K562 (cell line): ENCODE data around the gene SRMS. TPM values are rescaled to one million over a fixed set of nuclear protein-coding genes. Genes with fewer than 3 reads are reported as not detected.
A peak's percentile ranks its signal among the peaks of the same experiment; 100 is the strongest.

Experiments used
- ATAC-seq: fragments of 200-7000 bp; cut with Tn5 transposase; 3 replicates; pipeline ENCODE4 v1.9.1; 2020; ENCODE audit warnings: moderate library complexity
- BruUV-seq: library from RNA; stranded (reverse); fragments of 400-500 nt; replicated peaks from 2 replicates; lab custom pipeline; 2021; lab: Mats Ljungman, UMichigan
- CTCF ChIA-PET: fragments of 300-600 bp; formaldehyde crosslinking; extraction: SDS; loops from one replicate; lab custom pipeline; 2021; ENCODE audit warnings: low intra/inter-chr PET ratio; lab: Yijun Ruan, JAX
- POLR2A ChIA-PET: fragments of 300-600, 350-650 bp; sonication (Branson Sonifier 250); formaldehyde crosslinking; extraction: SDS; loops from one replicate; lab custom pipeline; 2021; ENCODE audit warnings: antibody characterized with exemption, inconsistent platforms; lab: Yijun Ruan, JAX
- DNase-seq, 4 experiments: peaks; one replicate each; pipeline versions ENCODE4 v3.0.0 to v3.0.0-alpha.2; 2011 to 2018; ENCODE audit warnings: low spot score in 3 of 4, mixed read lengths in 3 of 4; ENCODE audit errors: extremely low read depth in 1 of 4
- FAIRE-seq: peaks from 2 replicates; lab custom pipeline; 2011; peaks lifted over from hg19 to GRCh38; lab: Jason Lieb, UNC
- H2AFZ ChIP-seq: 2 replicates; pipeline ENCODE4 v1.6.0; 2011; ENCODE audit warnings: low read depth, low read length, control low read depth, inconsistent platforms
- H3K27ac ChIP-seq: fragments of 200-600 bp; 3 replicates; pipeline ENCODE4 v1.8.0; 2011; ENCODE audit warnings: low read depth, mild to moderate bottlenecking, control low read depth, inconsistent platforms, low read length, moderate library complexity, mixed read lengths; ENCODE audit errors: extremely low read depth
- H3K27me3 ChIP-seq, 2 experiments: fragments of 300-600 bp in 1 of 2; 2 replicates in 1 of 2; 3 replicates in 1 of 2; pipeline versions ENCODE4 v1.6.0 to v1.8.0; 2011; ENCODE audit warnings: inconsistent platforms in 2 of 2, low read length in 2 of 2, mild to moderate bottlenecking in 1 of 2, mixed read lengths in 1 of 2, moderate library complexity in 1 of 2; ENCODE audit not compliant: control insufficient read depth in 2 of 2, insufficient read depth in 2 of 2
- H3K36me3 ChIP-seq: fragments of 300-600 bp; 3 replicates; pipeline ENCODE4 v1.8.0; 2011; ENCODE audit warnings: mild to moderate bottlenecking, low read length, inconsistent platforms; ENCODE audit not compliant: control insufficient read depth, insufficient read depth
- H3K4me1 ChIP-seq, 2 experiments: fragments of 200-600 bp in 1 of 2; replicated peaks in 1 of 2; 2 replicates in 1 of 2; 3 replicates in 1 of 2; pipeline versions ENCODE4 v1.5.1 to v1.8.0; 2011; ENCODE audit warnings: inconsistent platforms in 2 of 2, low read length in 2 of 2, mild to moderate bottlenecking in 1 of 2, mixed read lengths in 1 of 2, moderate library complexity in 1 of 2; ENCODE audit not compliant: control insufficient read depth in 2 of 2, insufficient read depth in 2 of 2
- H3K4me2 ChIP-seq: 2 replicates; pipeline ENCODE4 v1.6.1; 2011; ENCODE audit warnings: low read length, control low read depth, inconsistent platforms, mixed read lengths; ENCODE audit not compliant: insufficient read depth
- H3K4me3 ChIP-seq: fragments of 200-600 bp; sonication (generic), shearing (Covaris generic); 2 replicates; pipeline ENCODE4 v1.5.1; 2016; ENCODE audit warnings: control low read depth, inconsistent platforms
- H3K79me2 ChIP-seq: fragments of 200-600 bp; 3 replicates; pipeline ENCODE4 v1.8.0; 2011; ENCODE audit warnings: low read length, inconsistent platforms; ENCODE audit not compliant: control insufficient read depth, insufficient read depth
- H3K9ac ChIP-seq, 2 experiments: 2 replicates each; pipeline versions ENCODE4 v1.6.0 to v1.6.1; 2011; ENCODE audit warnings: low read depth in 2 of 2, low read length in 2 of 2, control low read depth in 1 of 2, inconsistent platforms in 1 of 2, mild to moderate bottlenecking in 1 of 2, mixed read lengths in 1 of 2; ENCODE audit not compliant: insufficient read depth in 1 of 2
- H3K9me1 ChIP-seq: one replicate; pipeline ENCODE4 v1.6.0; 2011; ENCODE audit warnings: inconsistent platforms, mild to moderate bottlenecking, low read length, moderate library complexity; ENCODE audit not compliant: control insufficient read depth, insufficient read depth
- H3K9me3 ChIP-seq: replicated peaks from 2 replicates; pipeline ENCODE4 v1.5.1; 2011; ENCODE audit warnings: low read depth, low read length, inconsistent platforms; ENCODE audit not compliant: control insufficient read depth, insufficient read depth
- H4K20me1 ChIP-seq: replicated peaks from 2 replicates; pipeline ENCODE4 v1.6.1; 2011; ENCODE audit warnings: low read length, inconsistent platforms, mixed read lengths; ENCODE audit not compliant: control insufficient read depth, insufficient read depth
- CSDE1 ChIP-seq, 2 experiments: fragments of 450-650 bp; IDR thresholded peaks; 2 replicates each; pipeline ENCODE4 v1.6.1; 2016; ENCODE audit warnings: mild to moderate bottlenecking in 1 of 2
- E2F1 ChIP-seq: sonication (generic); formaldehyde crosslinking; IDR thresholded peaks from 2 replicates; pipeline ENCODE4 v1.8.1; 2023; ENCODE audit warnings: mild to moderate bottlenecking, missing genetic modification reagents, moderate library complexity
- HDAC8 ChIP-seq: fragments of 450-650 bp; IDR thresholded peaks from 2 replicates; pipeline ENCODE4 v1.6.1; 2016; ENCODE audit warnings: mild to moderate bottlenecking, missing genetic modification characterization, moderate library complexity, missing compliant biosample characterization
- KLF16 ChIP-seq: IDR thresholded peaks from 2 replicates; pipeline ENCODE4 v1.6.1; 2016; ENCODE audit warnings: antibody characterized with exemption
- NCOA4 ChIP-seq: fragments of 450-650 bp; IDR thresholded peaks from 2 replicates; pipeline ENCODE4 v1.6.1; 2018; ENCODE audit warnings: mild to moderate bottlenecking; ENCODE audit not compliant: partially characterized antibody
- POLR2A ChIP-seq: fragments of 450-650 bp; conservative IDR thresholded peaks from 2 replicates; pipeline ENCODE4 v1.6.1; 2016
- POLR2G ChIP-seq: fragments of 200-400 bp; formaldehyde crosslinking; IDR thresholded peaks from 2 replicates; pipeline ENCODE4 v1.6.1; 2017; ENCODE audit warnings: low read depth, mild to moderate bottlenecking, antibody characterized with exemption, low read length, moderate library complexity
- RBM14 ChIP-seq: fragments of 200-400 bp; formaldehyde crosslinking; IDR thresholded peaks from 2 replicates; pipeline ENCODE4 v1.6.1; 2018; ENCODE audit warnings: low read depth, mild to moderate bottlenecking, low read length, moderate library complexity, borderline replicate concordance; ENCODE audit not compliant: insufficient read depth
- THRB ChIP-seq: fragments of 450-650 bp; formaldehyde crosslinking; conservative IDR thresholded peaks from 2 replicates; pipeline ENCODE4 v1.4.0; 2022; ENCODE audit warnings: mild to moderate bottlenecking, missing genetic modification characterization
- ZBTB7A ChIP-seq: IDR thresholded peaks from 2 replicates; pipeline ENCODE4 v1.6.1; 2011; ENCODE audit warnings: low read depth, mild to moderate bottlenecking, low read length, moderate library complexity, borderline replicate concordance; ENCODE audit not compliant: control insufficient read depth
- ZNF696 ChIP-seq: fragments of 250-450 bp; sonication (Bioruptor Pico); conservative IDR thresholded peaks from 2 replicates; pipeline ENCODE4 v1.4.0; 2020; ENCODE audit warnings: mild to moderate bottlenecking, moderate library complexity
- ZNF699 ChIP-seq: fragments of 250-450 bp; sonication (Bioruptor Pico); IDR thresholded peaks from 2 replicates; pipeline ENCODE4 v1.8.0; 2021; ENCODE audit warnings: mild to moderate bottlenecking, moderate library complexity; ENCODE audit not compliant: insufficient replicate concordance
- ZNF785 ChIP-seq: fragments of 250-450 bp; sonication (Bioruptor Pico); IDR thresholded peaks from 2 replicates; pipeline ENCODE4 v1.4.0; 2020; ENCODE audit warnings: mild to moderate bottlenecking
- WGBS: fragments of 100-300 bp; shearing (Covaris generic); methylation state at CpG from one replicate; pipeline ENCODE4 v1.1.6; 2016; ENCODE audit warnings: low coverage, mixed read lengths; ENCODE audit not compliant: insufficient coverage; ENCODE audit errors: missing lambda C conversion rate; 5-methylcytosine and 5-hydroxymethylcytosine counted together
- in situ Hi-C: fragments of 300-500 bp; cut with MboI; formaldehyde crosslinking; loops from 4 replicates; pipeline ENCODE4 v1.15.0; 2018; ENCODE audit warnings: inconsistent platforms, mixed read lengths
- intact Hi-C: fragments of 100-400 bp; cut with micrococcal nuclease; formaldehyde crosslinking; loops from 2 replicates; pipeline ENCODE4 v1.14.2; 2022
- polyA plus RNA-seq, 8 experiments: library from polyadenylated mRNA; depleted of rRNA in 4 of 8; stranded (reverse) in 5 of 8; unstranded in 3 of 8; fragments of >200 nt; fragmentation: Nextera tagmentation in 2 of 8; fragmentation: Illumina TruSeq in 1 of 8; extraction: Ambion mirVana in 2 of 8; extraction: Trizol in 1 of 8; gene quantifications; 2 replicates each; pipeline versions ENCODE4 v1.2.1 to v1.2.3, GENCODE V29; 2011 to 2014; ENCODE audit warnings: inconsistent platforms in 1 of 8, missing spikeins in 1 of 8
- total RNA-seq, 7 experiments: library from RNA; depleted of rRNA in 6 of 7; stranded (reverse); fragments of >200 nt in 6 of 7; fragmentation: Illumina TruSeq in 2 of 7; extraction: Trizol in 2 of 7; gene quantifications; 2 replicates each; pipeline versions ENCODE4 v1.2.1 to v1.2.3, GENCODE V29; 2011 to 2021; ENCODE audit warnings: low replicate concordance in 1 of 7

SRMS gene
- total and polyA plus RNA-seq, 9 of the 15 experiments (the other 6 are each of a cell fraction or from before 2014, with no cell fraction given): 0.07 TPM; not detected in 8

GRCh38 chr20:63503524-63503923 is 44.0 kb downstream of the SRMS start:
- intact Hi-C loops: no loop called here
- ChIA-PET CTCF (no interaction called here), POLR2A (interaction anchor here (1.2 to 2.5 kb wide), 2 partner anchors 10 to 17 kb away, joined by 3 to 7 read pairs; partner anchors contain the start of gene PPDPF)
- no peak for FAIRE-seq
- Histone ChIP-seq H2AFZ (0 out of 2 replicates have a peak overlapping the region, but pooled peaks have one; percentile 1), H3K79me2 (no peaks in the 10 kb centered on the region), H3K9me3 (peaks cover 6% of the 10 kb centered on the region), H3K4me3 (no peak overlapping the region), H4K20me1 (no peaks in the 10 kb centered on the region), H3K9ac (0 out of 4 replicates have a peak overlapping the region, but pooled peaks of 1 of the 2 experiments have one; percentile 52), H3K27ac (no peak overlapping the region), H3K4me1 (peaks cover 0 to 59% of the 10 kb centered on the region in 2 experiments; a peak in 4 of 5 replicates), H3K9me1 (no peaks in the 10 kb centered on the region), H3K27me3 (peaks cover 15 to 29% of the 10 kb centered on the region in 2 experiments; a peak in 4 of 5 replicates), H3K4me2 (no peak overlapping the region), H3K36me3 (no peaks in the 10 kb centered on the region)
- in situ Hi-C loops: no loop called here
- WGBS: 1% methylated on average over 7 of the region's 7 CpGs
- no peak for DNase-seq
- no TSS peak for BruUV-seq
- TF ChIP-seq POLR2A (no peak), POLR2G (no peak), ZNF696 (CRISPR knock-in tag) (no peak), CSDE1 (IDR thresholded peaks at IDR 0.05) (no peak), NCOA4 (no peak)
- ATAC-seq: no peak

- Histone ChIP-seq H3K36me3 (no peaks in the 10 kb centered on the region), H3K4me1 (peaks cover 0 to 64% of the 10 kb centered on the region in 2 experiments; a peak in 3 of 5 replicates), H3K9me1 (no peaks in the 10 kb centered on the region), H3K79me2 (no peaks in the 10 kb centered on the region), H3K4me2 (no peak overlapping the region), H3K9me3 (peaks cover 6% of the 10 kb centered on the region), H2AFZ (no peak overlapping the region), H3K4me3 (no peak overlapping the region), H4K20me1 (no peaks in the 10 kb centered on the region), H3K9ac (no peak overlapping the region; a peak in 1 of 4 replicates), H3K27ac (no peak overlapping the region), H3K27me3 (peaks cover 9 to 21% of the 10 kb centered on the region in 2 experiments; a peak in 3 of 5 replicates)
- ATAC-seq: no peak
- CTCF ChIA-PET: no interaction called here
- in situ Hi-C loops: no loop called here
- no peak for DNase-seq
- 35% methylated on average over 12 of the region's 15 CpGs for WGBS
- no peak for FAIRE-seq
- POLR2A ChIA-PET: interaction anchor here (0.5 to 2.5 kb wide), 4 partner anchors 9 to 241 kb away, joined by 3 to 7 read pairs (median 4); partner anchors contain the start of gene PPDPF
- intact Hi-C loops: no loop called here
- no TSS peak for BruUV-seq
- no peak for TF ChIP-seq KLF16
- no peak for TF ChIP-seq THRB (CRISPR knock-in tag)
- no peak for TF ChIP-seq E2F1 (CRISPR knock-in tag)
- TF ChIP-seq ZNF785 (CRISPR knock-in tag): no peak
- no peak for TF ChIP-seq ZNF699 (CRISPR knock-in tag)
- TF ChIP-seq HDAC8 (tag): no peak
- TF ChIP-seq RBM14: no peak
- TF ChIP-seq ZBTB7A: no peak
Measured at GRCh38 chr20:63502671-63503172, 44.8 kb downstream of the SRMS start.
